HG03039 (cell line): ENCODE data around the gene PLEKHG4B.

Experiments
- ATAC-seq: cut with Tn5 transposase; IDR thresholded peaks from one replicate; pipeline ENCODE4 v1.9.1; 2021; ENCODE audit warnings: mild to moderate bottlenecking, moderate library complexity; ENCODE audit not compliant: unreplicated experiment

PLEKHG4B gene

DNA sequence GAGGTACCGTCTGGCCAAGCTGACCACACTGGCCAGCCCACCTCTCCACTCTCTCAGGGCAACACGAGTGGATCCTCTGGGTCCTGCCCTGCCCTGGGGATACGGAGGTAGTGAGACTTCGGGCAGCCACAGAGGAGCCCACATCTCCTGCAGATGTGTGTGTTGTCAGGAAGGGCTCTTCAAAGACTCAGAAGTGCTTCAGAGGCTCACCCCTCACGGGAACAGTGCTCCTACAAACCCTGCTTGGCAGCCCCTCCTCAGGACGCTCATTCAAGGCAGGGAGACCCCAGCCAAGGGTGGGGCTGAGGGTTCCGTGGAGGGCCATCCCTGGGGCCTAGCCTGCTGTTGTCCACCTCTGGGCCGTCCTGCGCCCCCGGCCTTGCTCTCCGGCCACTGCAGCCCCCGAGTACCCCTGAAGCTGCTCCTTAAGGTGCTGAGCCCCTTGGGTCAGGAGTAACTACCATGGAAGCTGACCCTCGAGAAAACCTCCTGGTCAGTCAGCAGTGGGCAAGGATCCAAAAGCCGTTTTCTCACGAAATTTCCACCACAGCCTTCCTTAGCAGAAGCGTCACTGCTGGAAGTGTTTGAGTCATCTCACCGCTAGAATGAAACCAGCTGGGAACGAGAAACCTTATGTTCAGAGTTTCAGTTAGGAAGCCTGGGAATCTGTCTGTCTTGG is 76.2 kb downstream of the PLEKHG4B start:
- ATAC-seq: no peak

DNA sequence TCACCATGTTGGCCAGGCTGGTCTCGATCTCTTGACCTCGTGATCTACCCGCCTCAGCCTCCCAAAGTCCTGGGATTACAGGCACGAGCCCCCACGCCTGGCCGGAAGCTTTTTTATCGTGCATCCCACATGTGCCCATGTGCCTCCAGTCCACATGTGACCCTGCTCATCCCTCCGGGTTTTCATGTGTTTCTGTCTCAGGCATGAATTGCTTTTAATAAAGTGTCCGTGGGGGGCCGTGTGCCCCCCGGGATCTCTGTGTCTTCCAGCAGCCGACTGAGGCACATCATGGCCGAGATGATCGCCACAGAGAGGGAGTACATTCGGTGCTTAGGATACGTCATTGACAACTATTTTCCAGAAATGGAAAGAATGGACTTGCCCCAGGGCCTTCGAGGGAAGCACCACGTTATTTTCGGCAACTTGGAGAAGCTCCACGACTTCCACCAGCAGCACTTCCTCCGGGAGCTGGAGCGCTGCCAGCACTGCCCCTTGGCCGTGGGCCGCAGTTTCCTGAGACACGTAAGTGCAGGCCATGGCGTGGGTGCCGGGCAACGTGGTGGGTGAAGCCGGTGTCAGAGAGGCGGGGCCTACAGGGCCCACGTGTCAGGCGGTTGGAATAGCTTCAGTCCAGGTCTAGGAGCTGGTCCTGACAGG is 77.2 kb downstream of the PLEKHG4B start:
- no peak for ATAC-seq

DNA sequence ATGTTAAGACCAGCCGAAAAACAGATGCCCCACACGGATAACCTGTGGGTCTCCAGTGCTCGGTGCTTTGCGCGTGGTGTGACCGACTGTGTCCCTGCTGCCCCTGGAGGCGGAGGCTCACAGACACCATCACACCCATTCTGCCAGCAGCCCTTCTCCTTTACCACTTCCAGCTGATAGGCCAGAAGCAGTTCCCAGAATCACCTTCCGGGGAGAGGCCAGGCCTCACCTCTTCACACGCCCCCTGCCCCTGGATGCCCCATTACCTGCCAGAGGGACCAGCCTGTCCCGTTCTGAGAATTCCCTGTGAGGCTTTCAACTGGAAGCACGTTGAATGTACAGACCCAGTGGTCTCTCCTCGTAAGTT is 77.7 kb downstream of the PLEKHG4B start:
- no peak for ATAC-seq

DNA sequence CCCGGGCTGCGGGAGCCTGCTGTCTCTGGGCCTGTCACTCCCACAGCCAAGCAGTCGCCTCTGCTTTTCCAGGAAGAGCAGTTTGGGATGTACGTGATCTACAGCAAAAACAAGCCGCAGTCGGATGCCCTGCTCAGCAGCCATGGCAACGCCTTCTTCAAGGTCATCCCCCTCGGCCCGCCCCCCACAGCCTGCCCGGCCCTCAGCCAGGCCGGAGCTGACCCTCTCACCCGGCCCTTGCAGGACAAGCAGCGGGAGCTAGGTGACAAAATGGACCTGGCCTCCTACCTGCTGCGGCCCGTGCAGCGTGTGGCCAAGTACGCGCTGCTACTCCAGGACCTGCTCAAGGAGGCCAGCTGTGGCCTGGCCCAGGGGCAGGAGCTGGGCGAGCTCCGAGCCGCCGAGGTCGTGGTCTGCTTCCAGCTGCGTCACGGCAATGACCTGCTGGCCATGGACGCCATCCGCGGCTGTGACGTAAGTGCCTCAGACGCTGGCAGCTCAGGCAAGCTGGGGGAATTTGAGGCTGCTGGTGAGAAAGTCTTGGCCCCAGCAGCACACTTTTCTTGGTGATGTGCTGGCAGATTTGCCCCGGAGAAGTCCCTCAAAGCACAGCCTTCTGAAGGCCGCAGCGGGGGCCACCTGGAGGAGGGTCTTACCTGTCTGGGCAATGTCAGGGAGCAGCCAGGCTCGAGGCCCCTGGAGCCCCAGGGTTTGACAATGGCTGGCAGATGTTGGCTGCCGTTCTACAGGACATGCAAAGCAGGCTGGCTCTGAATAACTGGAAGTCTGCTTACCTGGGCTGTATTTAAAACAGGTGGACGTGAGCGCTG is 79.2 kb downstream of the PLEKHG4B start:
- ATAC-seq: no peak

DNA sequence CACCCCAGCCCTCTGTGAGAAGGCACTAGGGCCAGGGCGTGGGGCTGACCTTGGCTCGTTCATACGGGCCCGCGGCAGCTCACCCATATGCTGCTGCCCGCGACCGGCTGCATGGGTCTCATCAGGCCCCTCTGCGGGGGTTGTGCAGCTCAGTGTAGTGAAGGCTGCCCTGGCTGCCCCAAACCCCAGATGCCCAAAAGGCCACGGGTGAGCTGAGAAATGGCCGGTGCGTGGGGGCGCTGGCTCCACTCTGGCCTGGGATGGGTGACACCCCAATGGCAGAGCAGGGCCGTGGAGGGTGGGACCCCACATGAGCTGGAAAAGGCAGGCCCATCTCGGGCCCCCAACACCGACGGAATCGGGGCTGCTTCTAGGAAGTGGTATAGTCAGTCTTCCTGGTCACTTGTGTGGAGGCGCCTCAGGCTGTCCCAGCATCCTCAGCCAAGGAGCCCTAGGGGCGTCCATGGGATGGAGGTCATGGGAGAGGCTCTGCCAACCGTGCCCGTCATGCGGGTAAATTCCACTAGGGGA is 79.9 kb downstream of the PLEKHG4B start:
- ATAC-seq: no peak

DNA sequence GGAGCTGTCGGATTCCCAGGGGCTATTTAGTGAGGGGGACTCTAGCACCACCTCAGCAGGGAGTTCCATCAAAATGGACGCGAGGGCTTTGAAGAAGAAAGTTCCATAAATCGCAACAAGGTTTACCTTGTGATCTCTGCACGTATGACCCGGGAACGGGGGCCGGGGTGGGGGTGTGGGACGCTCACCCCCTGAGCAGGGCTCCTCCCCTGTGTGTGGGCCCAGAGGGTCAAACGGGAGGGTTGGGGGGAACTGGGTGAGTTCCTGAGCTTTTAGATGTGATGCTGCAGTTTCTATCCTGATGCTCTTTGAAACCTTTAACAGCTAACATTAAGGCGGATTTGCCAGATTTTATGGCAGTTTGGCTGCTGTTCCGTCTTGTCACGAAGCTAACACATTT is 80.5 kb downstream of the PLEKHG4B start:
- ATAC-seq: no peak

DNA sequence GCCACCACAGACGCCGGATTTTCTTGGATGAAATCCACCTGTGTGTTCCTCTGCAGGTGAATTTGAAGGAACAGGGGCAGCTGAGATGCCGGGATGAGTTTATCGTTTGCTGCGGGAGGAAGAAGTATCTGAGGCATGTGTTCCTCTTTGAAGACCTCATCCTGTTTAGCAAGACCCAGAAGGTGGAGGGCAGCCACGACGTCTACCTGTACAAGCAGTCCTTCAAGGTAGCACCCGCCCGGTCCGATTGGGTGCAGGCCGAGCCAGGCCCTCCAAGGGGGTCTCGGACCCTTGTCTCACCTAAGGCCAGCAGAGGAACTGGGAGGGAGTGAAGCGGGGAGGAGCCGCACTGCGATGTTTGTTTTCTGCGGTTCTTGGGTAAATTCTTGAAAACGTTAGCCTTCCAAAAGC is 80.9 kb downstream of the PLEKHG4B start:
- no peak for ATAC-seq

DNA sequence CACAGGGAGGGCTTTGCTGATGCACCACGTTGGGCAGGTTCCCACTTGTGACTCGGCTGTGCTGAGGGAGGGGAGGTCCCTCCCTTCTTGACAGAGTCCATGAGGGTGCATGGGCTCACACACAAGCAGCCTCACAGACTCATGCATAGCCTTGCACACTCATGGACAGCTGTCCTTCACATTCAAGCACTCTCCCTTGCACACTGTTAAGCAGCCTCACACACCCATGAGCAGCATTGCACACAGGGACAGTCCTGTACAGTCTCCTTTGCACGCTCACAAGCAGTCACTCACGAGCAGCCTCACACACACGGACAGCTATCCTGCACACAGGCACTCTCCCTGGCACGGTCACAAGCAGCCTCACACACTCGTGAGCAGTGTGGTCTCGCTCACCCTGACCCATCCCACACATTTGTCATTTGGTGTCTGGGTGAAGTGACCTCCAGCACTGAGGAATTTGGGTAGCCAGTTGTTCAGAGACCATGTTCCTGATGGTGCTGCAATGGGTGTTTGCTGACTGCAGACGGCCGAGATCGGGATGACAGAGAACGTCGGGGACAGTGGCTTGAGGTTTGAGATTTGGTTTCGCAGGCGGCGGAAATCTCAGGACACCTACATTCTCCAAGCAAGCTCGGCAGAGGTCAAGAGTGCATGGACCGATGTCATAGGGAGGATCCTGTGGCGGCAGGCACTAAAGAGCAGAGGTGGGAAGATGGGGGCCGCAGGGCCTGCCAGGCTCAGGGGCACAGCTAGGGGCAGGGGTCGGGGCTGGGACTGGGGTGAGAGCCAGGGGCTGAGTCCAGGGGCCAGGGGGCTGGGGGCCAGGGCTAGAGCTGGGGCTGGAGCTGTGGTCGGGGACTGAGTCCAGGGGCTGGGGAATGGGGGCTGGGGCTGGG is 81.7 kb downstream of the PLEKHG4B start:
- no peak for ATAC-seq

DNA sequence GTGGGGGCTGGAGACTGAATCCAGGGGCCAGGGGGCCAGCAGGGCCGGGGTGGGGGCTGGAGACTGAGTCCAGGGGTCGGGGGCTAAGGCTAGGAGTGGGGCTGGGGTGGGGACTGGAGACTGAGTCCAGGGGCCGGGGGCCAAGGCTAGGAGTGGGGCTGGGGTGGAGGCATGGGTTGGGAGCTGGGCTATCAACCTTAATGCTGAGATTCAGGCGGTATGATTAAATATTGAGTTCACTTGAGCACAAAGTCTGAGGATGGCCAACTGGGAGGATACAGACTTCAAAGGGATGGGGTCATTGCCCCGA is 82.3 kb downstream of the PLEKHG4B start:
- ATAC-seq: no peak

DNA sequence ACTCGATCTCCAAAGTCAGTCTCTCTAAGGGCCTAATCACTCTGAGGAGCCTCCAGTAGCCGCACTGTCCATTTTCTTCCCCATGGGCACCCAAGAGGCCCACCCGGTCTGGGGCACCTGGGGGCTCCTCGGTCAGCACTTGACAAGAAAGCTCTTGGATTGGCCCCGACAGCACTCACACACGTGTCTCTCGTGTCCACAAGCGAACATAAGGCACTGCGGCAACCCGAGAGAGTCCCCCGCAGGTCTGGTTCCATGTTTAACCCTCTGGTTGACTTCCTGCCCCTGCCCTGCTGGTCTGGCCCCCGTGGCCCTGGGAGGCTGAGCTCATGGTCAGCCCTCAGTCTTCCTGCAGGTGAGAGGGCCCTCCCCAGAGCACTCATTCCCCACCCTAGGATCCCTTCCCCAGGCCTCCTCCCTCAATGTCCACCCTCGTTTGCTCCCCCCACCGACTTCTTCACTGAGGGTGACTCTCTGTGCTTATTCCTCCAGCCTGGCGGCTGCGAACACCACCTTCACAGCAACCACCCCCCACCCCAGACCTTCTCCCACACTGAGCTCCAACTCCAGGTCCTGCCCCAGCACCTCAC is 83.0 kb downstream of the PLEKHG4B start:
- no peak for ATAC-seq

DNA sequence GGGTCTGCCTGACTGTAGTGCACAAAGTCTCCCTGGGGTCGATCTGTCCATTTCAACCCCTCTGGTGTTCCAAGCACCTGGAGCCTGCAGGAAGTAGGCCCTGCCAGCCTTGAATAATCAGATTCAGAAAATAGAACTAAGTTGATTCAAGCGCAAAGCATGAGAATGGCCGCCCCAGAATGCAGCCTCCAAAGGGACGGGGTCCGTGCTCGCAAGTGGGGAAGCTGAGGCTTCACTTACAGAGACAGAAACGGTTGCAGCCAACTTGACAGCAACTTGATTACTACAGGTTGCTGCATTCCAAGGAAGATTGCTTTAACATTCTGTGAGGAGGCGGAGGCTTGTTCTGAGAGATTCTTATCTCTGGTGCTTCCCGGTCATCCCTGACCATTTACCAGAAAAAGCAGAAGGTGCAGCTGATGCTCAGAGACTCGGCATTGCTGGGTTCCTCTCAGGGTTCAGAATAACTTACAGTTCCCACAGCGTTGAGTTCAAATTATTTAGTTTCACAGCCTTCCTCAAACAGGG is 84.4 kb downstream of the PLEKHG4B start:
- ATAC-seq: no peak

DNA sequence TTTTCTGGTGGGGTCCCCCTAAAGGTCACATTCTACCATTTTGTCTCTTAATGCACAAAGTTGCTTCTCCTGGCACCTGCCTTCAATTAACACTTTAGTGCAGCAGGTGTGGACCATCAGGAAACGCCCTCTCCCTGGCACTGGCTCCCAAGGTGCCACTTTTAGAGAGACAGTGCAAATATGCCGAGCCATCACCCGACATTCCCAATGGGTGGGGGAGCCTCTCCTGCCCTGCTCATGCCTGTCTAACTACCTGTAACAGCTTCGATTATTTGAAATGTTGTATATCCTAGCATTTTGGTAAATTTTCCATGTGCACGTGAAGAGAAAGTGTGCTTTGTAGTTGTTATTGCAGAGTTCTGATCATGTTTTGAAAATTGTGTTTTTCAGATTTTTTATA is 86.1 kb downstream of the PLEKHG4B start:
- ATAC-seq: no peak

DNA sequence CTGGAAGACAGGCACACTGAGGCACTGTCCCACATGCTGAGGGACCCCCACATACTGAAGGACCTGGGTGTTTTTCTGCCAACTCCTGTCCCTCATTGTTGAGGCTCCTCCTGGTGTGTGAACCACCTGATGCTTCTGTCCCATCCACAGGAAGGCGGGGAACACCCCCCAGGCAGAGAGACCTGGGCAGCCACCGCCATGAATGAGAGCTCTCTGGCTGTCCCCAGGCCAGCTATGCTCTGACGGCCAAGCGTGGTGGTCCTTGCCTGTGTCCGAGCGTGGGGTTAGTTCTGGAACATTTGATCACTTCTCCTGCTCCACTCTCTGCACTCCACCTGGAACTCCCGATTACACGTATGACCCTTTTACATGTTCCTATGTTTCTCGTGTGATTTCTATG is 87.4 kb downstream of the PLEKHG4B start:
- ATAC-seq: no peak

DNA sequence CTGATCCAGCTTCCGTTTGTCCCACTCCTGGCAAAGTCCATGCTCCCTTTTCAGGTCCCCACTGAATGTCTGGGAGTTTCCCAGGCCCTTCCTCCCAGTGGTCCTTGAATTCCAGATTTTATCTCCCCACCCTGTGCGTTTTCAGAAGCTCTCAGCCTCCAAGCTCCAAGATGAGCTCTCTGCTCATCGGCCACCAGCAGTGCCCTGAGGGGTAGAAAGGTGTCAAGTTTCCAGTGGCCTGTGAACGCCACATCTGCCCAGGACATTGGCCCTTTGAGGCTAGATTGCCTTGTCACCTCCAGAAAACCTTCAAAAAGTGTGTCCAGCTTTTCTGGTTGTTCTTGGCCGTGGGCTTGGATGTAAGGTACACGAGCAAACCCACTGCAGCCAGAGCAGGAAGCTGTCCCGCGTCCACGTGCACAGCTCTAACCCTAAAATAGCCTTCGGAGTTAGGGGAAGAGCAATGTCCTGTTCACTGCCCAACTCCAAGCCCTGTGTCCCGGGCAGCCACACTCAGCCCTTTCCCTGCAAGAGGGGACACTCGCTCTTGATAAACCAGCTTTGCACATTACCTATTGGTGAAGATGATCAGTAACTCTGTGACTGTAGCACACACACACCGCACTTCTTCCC is 88.4 kb downstream of the PLEKHG4B start:
- ATAC-seq: no peak

DNA sequence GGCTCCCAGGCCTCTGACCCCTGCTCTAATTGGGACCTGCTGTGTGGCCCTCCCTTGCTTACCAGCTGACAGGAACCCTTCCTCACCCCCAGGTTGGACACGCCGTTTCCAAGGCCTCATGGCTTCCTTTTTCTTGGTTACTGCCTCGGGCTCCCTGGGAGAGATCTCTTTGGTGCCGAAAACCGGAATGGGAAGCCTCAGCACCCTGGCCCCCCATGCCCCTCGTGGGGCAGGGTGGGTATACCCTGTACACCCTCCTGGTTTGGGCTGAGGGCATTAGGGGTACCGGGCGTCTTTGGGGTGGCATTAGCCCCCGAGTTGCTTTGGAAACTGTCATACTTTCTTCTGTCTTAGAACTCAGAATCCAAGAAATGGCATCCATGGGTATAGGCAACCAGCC is 89.2 kb downstream of the PLEKHG4B start:
- ATAC-seq: no peak

DNA sequence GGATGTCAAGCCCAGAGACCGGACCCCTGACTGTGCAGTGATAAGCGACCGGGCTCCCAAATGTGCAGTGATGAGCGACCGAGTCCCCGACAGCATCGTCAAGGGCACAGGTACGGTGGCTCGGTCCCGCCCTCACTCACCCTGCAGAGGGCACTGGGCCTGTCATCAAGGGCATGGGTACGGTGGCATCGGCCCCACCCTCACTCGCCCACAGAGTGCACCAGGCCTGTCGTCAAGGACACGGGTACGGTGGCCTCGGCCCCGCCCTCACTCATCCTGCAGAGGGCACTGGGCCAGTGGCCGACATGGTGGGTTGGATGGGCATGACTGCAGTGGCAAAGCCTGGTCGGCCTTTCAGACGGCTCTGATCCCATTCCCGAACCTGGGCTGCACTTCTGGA is 89.6 kb downstream of the PLEKHG4B start:
- ATAC-seq: no peak

DNA sequence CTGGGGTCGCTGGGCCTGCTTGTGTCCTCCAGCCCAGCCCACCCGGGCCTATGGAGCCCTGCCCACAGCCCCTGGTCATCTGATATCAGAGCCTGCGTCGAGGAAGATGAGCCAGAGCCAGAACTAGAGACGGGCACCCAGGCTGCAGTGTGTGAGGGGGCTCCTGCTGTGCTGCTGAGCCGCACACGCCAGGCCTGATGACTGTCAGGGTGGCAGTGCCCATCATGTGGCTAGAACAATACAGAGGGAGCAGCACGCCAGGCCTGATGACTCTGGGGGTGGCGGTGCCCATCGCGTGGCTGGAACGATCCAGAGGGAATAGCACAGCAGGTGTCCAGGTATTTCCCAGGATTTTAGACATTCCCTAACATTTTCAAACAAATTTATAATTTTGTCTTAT is 90.2 kb downstream of the PLEKHG4B start:
- ATAC-seq: no peak

DNA sequence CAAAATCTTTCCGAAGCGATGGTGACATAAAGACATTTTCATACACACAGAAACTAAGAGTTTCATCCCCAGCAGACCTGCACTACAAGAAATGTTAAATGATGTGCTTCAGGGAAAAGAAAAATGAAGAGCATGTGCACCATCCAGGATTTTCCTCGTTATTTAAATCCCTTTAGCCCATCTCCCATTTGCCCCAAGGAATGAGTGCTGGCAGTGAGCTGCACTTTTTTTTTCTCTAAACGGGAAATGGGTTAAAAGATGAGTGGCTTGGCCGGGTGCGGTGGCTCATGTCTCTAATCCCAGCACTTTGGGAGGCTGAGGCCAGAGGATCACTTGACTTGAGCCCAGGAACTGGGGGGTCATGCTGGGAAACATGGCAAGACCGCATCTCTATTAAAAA is 92.5 kb downstream of the PLEKHG4B start:
- ATAC-seq: no peak

DNA sequence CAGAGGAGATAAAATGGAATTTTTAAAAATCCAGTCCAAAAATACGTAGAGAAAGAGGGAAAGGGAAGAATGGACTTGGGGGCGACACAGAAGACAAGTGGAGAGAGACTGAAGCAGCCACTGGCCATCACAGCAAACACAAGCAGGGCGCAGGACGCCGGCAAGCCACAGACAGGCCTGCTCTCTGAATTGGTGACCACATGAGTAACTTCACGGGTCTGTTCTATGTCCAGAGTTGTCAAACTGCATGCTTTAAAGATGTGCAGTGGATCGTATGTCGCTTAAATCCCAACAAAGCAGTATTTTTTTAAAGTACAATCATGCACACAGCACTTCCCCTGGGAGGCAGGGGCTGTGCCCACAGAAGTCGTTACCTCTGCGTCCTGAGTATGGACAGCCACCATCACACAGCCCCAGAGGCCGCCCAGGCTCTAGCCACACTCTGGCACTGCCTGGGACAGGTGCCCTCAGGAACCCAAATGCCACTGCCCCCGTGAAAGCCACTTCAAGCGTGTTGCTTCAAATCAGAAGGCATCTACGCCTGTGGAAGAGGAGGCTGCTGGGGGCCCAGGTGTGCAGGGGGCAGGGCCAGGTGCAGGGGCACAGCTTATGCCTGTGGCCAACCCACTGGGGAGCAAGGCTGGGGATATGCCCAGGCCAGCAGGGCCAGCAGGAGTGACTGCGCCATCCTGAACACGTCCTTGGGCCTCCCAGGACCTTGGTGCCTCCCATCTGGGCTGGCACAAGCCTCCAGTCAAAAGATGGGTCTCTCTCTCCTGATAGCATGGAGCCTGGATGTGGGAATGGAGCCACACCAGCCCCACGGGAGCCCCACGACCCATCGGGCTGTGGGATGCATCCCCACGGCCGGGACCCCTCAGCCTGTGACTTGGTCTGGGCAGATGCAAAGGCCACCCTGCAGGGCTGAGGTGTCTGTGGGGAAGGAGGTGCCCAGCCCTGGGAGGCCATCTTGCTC is 93.4 kb downstream of the PLEKHG4B start:
- no peak for ATAC-seq
